Effector memory CD4-positive, alpha-beta T cell (primary cell): ENCODE results near the gene OS9.
A peak's percentile ranks its signal among the peaks of the same experiment; 100 is the strongest.
"Not testable (repeated sequence)": the region's sequence is repeated elsewhere in the genome, so short reads cannot be mapped to it uniquely, and the experiment has no call there.

Experiments used
- DNase-seq, 3 donors: peaks; one replicate each; pipeline ENCODE4 v3.0.0-alpha.2; 2020
- H3K27ac ChIP-seq: 2 replicates; pipeline ENCODE4 v1.7.0; 2013; ENCODE audit warnings: mild to moderate bottlenecking, low read length, moderate library complexity; ENCODE audit not compliant: insufficient read depth, poor library complexity, severe bottlenecking
- H3K27me3 ChIP-seq: replicated peaks from 2 replicates; pipeline ENCODE4 v1.7.0; 2013; ENCODE audit warnings: mild to moderate bottlenecking, low read length; ENCODE audit not compliant: insufficient read depth, control insufficient read depth, poor library complexity, severe bottlenecking
- H3K36me3 ChIP-seq: 2 replicates; pipeline ENCODE4 v1.7.0; 2013; ENCODE audit warnings: mild to moderate bottlenecking, low read length, moderate library complexity; ENCODE audit not compliant: control insufficient read depth, insufficient read depth
- H3K4me1 ChIP-seq: 2 replicates; pipeline ENCODE4 v1.7.0; 2013; ENCODE audit warnings: low read length, mild to moderate bottlenecking; ENCODE audit not compliant: control insufficient read depth, insufficient read depth, poor library complexity, severe bottlenecking
- H3K4me3 ChIP-seq: 2 replicates; pipeline ENCODE4 v1.7.0; 2013; ENCODE audit warnings: low read length, low read depth, mild to moderate bottlenecking; ENCODE audit not compliant: insufficient read depth, poor library complexity, severe bottlenecking
- H3K9me3 ChIP-seq: 2 replicates; pipeline ENCODE4 v1.7.0; 2013; ENCODE audit warnings: mild to moderate bottlenecking, low read length, moderate library complexity; ENCODE audit not compliant: control insufficient read depth

The OS9 gene

DNA sequence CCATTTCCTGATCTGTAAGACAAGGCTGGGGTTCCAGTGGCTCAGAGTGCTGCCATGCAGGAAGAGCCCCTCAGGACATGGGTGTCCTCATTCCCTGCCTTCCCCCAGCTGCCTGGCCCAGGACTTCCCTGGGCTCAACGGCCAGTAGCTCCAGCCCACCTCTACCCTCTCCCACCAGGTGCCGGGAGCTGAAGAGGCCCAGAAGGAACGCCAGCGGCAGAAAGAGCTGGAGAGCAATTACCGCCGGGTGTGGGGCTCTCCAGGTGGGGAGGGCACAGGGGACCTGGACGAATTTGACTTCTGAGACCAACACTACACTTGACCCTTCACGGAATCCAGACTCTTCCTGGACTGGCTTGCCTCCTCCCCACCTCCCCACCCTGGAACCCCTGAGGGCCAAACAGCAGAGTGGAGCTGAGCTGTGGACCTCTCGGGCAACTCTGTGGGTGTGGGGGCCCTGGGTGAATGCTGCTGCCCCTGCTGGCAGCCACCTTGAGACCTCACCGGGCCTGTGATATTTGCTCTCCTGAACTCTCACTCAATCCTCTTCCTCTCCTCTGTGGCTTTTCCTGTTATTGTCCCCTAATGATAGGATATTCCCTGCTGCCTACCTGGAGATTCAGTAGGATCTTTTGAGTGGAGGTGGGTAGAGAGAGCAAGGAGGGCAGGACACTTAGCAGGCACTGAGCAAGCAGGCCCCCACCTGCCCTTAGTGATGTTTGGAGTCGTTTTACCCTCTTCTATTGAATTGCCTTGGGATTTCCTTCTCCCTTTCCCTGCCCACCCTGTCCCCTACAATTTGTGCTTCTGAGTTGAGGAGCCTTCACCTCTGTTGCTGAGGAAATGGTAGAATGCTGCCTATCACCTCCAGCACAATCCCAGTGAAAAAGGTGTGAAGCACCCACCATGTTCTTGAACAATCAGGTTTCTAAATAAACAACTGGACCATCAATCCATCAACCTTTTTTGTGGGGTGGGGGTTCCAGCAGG, 27.0 kb downstream of the OS9 start:
- no peak overlapping the region for H3K27ac ChIP-seq
- H3K27me3 ChIP-seq = no peaks in the 10 kb centered on the region
- no peak overlapping the region for H3K4me3 ChIP-seq
- H3K36me3 ChIP-seq = peaks cover 61% of the 10 kb centered on the region
- H3K4me1 ChIP-seq = no peaks in the 10 kb centered on the region
- DNase-seq = no peak
- H3K9me3 ChIP-seq = no peaks in the 10 kb centered on the region

DNA sequence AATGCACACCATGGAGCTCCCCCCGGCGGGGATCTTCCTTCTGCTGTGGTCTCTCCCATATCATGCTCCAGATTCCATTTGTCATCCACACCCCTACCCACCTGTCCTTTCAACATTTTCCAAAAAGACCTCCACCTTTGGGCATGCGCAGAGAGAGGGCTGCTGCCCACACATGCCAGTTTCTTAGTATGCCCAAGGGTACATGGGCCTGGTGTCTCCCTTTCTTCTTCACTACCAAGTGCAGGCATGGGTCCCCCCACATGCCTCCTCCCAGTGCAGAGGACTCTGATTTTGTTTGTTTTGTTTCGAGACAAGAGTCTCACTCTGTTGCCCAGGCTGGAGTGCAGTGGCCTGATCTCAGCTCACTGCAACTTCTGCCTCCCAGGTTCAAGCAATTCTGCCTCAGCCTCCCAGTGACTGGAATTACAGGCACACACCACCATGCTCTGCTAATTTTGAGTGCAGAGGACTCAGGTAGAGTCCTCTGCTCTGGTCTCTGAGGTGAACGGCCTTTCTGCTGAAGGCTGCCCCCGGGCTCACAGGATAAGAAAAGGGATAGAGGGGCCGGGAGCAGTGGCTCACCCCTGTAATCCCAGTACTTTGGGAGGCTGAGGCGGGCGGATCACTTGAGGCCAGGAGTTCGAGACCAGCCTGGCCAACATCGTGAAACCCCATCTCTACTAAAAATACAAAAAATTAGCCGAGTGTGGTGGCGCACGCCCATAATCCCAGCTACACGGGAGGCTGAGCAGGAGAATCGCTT, 28.1 kb downstream of the OS9 start:
- H3K27me3 ChIP-seq, H3K4me3 ChIP-seq, H3K9me3 ChIP-seq, H3K4me1 ChIP-seq, DNase-seq, H3K27ac ChIP-seq: not testable (repeated sequence)
- H3K36me3 ChIP-seq = peaks cover 59% of the 10 kb centered on the region

DNA sequence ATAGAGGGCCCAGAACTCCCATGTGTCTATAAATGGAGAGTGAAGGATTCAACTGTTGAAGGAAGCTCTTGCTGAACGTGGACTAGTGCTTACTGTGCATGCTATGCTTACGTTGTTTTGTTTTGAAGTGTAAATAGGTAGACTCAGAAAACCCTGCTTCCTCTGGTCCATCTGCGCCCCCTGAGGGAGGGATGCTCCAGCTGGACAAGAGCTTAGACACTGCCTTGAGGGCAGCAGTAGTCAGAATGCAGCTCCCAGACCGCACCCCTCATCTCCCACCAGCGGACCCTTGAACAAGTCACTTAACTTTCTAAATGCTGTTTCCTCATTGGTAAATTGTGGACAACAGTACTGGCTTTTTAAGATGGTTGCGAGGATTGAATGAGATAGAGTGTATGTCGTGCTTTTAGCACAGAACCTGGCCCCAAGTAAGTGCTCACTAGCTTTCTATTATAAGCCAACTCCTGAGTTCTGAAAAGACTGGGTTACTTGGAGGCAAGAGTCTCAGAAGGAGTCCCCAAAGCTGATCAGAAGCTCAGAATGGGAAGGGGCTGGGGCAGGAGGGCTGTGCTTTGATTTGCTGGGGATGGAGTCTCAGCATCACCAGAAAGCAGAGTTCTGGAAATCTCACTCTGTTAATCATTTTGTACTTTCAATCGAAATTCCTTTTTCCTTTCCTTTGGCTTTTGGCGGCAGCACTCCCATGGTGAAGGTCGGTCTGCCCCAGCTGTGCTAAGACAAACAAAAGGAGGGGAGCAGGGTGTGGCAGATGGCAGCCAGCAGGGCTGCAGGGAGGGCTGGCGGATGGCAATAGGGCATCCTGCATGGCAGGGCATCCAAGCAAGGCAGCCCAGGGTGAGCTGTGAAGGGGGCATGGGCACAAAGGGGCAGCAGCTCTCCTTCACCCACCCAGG, 29.0 kb downstream of the OS9 start:
- H3K9me3 ChIP-seq = no peaks in the 10 kb centered on the region
- no peak overlapping the region for H3K4me3 ChIP-seq
- DNase-seq = no peak
- no peaks in the 10 kb centered on the region for H3K27me3 ChIP-seq
- no peaks in the 10 kb centered on the region for H3K4me1 ChIP-seq
- no peak overlapping the region for H3K27ac ChIP-seq
- peaks cover 61% of the 10 kb centered on the region for H3K36me3 ChIP-seq

DNA sequence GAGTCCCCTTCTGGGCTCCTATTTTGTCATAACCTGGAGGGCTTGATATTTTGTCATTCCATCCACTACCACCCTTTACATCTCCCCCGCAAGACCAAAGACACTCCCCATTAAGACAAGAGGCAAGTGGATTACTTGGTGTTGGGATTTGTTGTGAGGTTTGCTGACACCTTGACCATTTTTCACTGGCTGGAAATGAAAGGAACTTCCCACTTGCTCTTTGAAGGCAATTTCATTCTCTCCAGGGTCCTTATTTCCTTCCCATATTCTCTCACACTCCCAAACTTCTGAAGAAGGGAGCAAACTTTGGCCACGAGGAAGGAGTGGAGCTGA, 29.7 kb downstream of the OS9 start:
- no peaks in the 10 kb centered on the region for H3K27me3 ChIP-seq
- no peak overlapping the region for H3K27ac ChIP-seq
- H3K4me1 ChIP-seq = no peaks in the 10 kb centered on the region
- no peak overlapping the region for H3K4me3 ChIP-seq
- no peaks in the 10 kb centered on the region for H3K9me3 ChIP-seq
- DNase-seq = no peak
- H3K36me3 ChIP-seq = peaks cover 61% of the 10 kb centered on the region

DNA sequence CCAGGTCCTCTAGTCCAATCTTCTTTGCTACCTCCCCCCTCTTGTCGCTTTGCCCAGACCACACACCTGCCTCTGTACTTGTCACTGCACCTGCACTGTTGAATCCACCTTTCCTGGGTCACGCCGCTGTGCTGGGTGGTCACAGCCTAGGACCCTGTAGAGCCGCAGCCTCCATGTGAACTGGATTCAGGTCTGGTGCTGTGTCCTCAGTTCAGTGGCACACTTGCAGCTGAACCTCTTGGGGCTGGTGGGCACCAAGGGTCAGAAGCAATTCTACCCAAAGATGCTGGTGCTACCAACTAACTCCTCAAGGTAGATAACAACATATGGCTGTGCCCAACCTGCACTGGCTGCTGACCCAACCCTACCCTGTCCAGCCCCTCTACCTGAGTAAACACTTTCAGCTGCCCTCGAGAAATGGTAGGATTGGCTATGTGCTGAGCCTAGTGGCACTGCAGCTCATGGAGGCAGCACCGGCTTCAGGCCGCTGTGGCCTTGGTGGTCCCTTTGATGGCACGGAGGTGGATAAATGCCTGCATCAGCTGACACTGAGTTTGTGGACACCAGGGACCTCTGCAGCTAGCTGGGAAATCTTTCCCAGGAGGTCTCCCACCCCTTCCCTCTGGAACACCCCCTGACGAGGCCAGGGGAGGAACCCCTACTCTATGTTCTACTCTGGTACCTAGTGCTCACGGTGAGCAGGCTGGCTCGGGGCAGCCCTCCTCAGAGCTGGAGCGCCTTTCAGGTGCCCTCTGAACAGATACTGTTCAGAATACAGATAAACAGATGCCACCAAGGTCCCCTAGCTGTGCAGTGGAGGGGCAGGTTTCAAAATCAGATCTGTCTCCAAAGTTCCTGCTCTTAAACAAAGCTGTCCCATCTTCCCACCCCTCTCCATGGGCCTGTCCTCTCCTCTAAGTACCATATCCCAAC, 30.3 kb downstream of the OS9 start:
- H3K27ac ChIP-seq = no peak overlapping the region
- H3K27me3 ChIP-seq = no peaks in the 10 kb centered on the region
- peaks cover 59% of the 10 kb centered on the region for H3K36me3 ChIP-seq
- H3K4me1 ChIP-seq = no peaks in the 10 kb centered on the region
- no peak overlapping the region for H3K4me3 ChIP-seq
- DNase-seq = no peak
- H3K9me3 ChIP-seq = no peaks in the 10 kb centered on the region

DNA sequence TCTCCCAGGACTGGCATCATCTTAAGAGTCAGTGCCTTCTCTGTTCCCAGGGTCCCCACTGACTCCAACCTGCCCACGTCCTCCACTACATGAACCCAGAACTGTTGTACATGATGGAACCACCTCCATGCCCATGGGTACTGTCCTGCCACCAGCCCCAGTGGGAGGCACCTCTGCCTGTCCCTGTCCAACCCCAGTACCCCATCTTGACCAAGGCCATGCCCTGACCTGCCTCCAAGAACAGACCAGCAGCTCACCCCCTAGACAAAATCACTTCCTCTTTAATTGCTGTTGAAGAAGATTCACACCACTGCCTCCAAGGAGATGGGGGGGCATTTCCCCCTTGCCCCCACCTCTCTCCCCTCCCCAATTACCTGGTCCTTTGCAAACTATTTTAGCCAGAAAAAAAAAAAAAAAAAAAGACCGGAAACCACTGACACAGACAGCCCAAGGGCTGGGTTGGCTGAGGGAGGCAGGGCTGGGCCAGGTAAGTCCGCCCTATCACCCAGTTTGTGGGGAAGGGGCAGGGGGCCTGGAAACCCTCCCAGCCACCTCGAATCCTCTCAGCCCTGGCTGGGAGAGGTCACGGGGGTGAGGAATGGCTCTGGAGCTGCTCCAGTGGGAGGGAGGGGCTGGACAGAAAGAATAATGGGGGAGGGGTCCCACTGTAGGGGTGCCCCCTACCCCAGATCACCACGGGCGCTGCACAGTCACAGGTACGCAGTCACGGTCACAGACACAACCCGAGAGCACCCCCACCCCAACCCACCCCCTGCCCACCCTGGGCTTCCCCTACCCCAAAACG, 31.2 kb downstream of the OS9 start:
- H3K9me3 ChIP-seq = no peaks in the 10 kb centered on the region
- no peak overlapping the region for H3K4me3 ChIP-seq
- no peaks in the 10 kb centered on the region for H3K27me3 ChIP-seq
- peaks cover 59% of the 10 kb centered on the region for H3K36me3 ChIP-seq
- H3K27ac ChIP-seq = no peak overlapping the region
- H3K4me1 ChIP-seq = no peaks in the 10 kb centered on the region
- no peak for DNase-seq

DNA sequence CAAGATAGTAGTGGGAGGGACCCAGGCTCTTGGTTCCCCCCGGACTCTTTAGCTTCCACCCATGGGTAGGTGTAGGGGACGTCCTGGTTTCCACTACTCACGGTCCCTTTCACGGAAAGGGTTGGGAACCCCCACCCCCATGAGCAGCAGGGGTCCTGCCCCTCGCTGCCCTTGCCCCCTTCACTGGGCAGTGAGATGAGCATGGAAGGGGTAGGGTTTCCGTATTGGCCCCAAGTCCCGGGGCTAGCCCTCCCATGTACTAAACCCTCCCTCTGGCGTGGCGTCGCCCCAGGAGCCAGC, 31.9 kb downstream of the OS9 start:
- no peak for DNase-seq
- Histone ChIP-seq H3K36me3 (peaks cover 59% of the 10 kb centered on the region), H3K4me3 (no peak overlapping the region), H3K9me3 (no peaks in the 10 kb centered on the region), H3K27ac (no peak overlapping the region), H3K27me3 (no peaks in the 10 kb centered on the region), H3K4me1 (no peaks in the 10 kb centered on the region)

DNA sequence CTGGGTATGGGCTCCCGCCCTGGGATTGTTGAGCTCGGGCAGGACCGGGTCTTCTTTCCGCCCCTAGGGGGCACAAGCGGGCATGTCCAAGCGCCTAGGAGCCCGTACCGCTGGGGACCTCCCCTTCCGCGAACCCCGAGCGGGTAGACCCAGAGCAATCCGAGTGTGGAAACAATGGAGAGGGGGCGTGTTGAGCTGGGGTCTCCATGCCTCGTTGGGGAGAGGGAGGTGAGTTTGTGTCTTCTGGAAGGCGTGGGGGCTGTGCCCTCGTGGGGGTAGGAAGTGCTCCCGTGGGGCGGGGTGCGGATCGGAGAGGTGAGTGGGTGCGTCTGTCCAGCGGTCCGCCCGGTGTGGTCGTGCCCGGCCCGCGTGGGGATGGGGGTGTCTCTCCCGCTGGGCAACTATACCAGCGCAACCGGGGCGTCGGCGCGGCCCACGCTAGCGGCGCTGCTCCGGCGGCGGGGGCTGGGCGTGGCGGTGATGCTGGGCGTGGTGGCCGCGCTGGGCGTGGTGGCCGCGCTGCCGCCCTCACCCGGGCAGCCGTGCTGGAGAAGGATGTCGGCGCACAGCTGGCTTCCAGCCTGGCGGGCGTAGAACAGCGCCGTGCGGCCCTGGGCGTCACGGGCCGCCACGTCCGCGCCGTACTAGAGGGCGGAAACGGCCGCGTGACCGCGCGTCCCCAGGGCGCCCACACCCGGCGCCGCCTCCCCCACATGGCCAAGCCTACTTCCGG, 32.4 kb downstream of the OS9 start:
- H3K9me3 ChIP-seq = no peaks in the 10 kb centered on the region
- H3K27me3 ChIP-seq = no peaks in the 10 kb centered on the region
- no peak overlapping the region for H3K4me3 ChIP-seq
- H3K4me1 ChIP-seq = no peaks in the 10 kb centered on the region
- peaks cover 59% of the 10 kb centered on the region for H3K36me3 ChIP-seq
- DNase-seq = peak in 1 of 3 donors; percentile 26
- no peak overlapping the region for H3K27ac ChIP-seq
